GM18507 (cell line): ENCODE results near the gene KIF2A.

Experiments
- DNase-seq: peaks from one replicate; pipeline ENCODE4 v3.0.0; 2011; ENCODE audit warnings: low read depth; ENCODE audit not compliant: insufficient read length; ENCODE audit errors: extremely low spot score
- FAIRE-seq: peaks from 2 replicates; lab custom pipeline; 2011; peaks lifted over from hg19 to GRCh38; lab: Jason Lieb, UNC

Gene KIF2A

GRCh38 chr5:62432621-62433064, 126.6 kb downstream of the KIF2A start:
- no peak for FAIRE-seq

More at GRCh38 chr5:62432621-62433064, 126.6 kb downstream of the KIF2A start:
- DNase-seq, result no peak
